Measurements from ENCODE around the gene SMG9. TPM values are rescaled to one million over a fixed set of nuclear protein-coding genes. Genes with fewer than 3 reads are reported as not detected.

Gene SMG9
- polyA plus RNA-seq, 3 donors = 1.3 to 26.1 (median 2.4) TPM

GRCh38 chr19:43731346-43731745 lies 23.4 kb downstream of the SMG9 start:
- 96% methylated on average over 14 of the region's 14 CpGs for WGBS (ENCODE audit: insufficient coverage)
- no peak for TF ChIP-seq CTCF (IDR thresholded peaks at IDR 0.05)
- no peaks in the 10 kb centered on the region for H3K9me3 ChIP-seq (replicated peaks in 1 of 2; ENCODE audit: control insufficient read depth in 1 of 2, insufficient read depth in 1 of 2, low read length in 2 of 2)
- H3K27ac Mint-ChIP-seq = peak overlapping the region in 6 of 7 donors; percentile 40 to 88 (median 60)
- H3K4me2 ChIP-seq (replicated peaks; ENCODE audit: extremely low read depth, low read length, poor library complexity, severe bottlenecking) = peak overlapping the region; percentile 52
- H4K20me1 ChIP-seq (ENCODE audit: insufficient read depth, low read length) = no peaks in the 10 kb centered on the region
- peaks cover 0 to 2% (median 2%) of the 10 kb centered on the region in 3 donors for H3K27me3 Mint-ChIP-seq (ENCODE audit: low read depth in 3 of 3)
- peaks cover 0 to 3% (median 0%) of the 10 kb centered on the region in 7 donors for H3K9me3 Mint-ChIP-seq
- no peak overlapping the region for H3K9ac ChIP-seq (ENCODE audit: insufficient read depth, low read length, poor library complexity, severe bottlenecking)
- peaks cover 80 to 86% of the 10 kb centered on the region in 2 donors for H3K36me3 Mint-ChIP-seq
- H3K4me1 Mint-ChIP-seq = peaks cover 45% of the 10 kb centered on the region
- peaks cover 60 to 87% of the 10 kb centered on the region in 2 donors for H3K36me3 ChIP-seq (replicated peaks in 1 of 2; ENCODE audit: control insufficient read depth in 1 of 2, insufficient read depth in 2 of 2, low read length in 2 of 2)
- no peak overlapping the region for H3K4me3 ChIP-seq (replicated peaks in 1 of 3; ENCODE audit: low read depth in 2 of 3, low read length in 3 of 3)
- H3K27me3 ChIP-seq (ENCODE audit: control insufficient read depth in 2 of 2, insufficient read depth in 2 of 2, low read length in 2 of 2) = no peaks in the 10 kb centered on the region
- H3K4me1 ChIP-seq (ENCODE audit: control insufficient read depth in 1 of 2, insufficient read depth in 2 of 2, low read length in 2 of 2) = peaks cover 40 to 44% of the 10 kb centered on the region in 2 donors
- peak overlapping the region; percentile 70 to 81 for H3K27ac ChIP-seq (ENCODE audit: low read depth in 1 of 2, low read length in 2 of 2)
- no peaks in the 10 kb centered on the region for H3K79me2 ChIP-seq (ENCODE audit: insufficient read depth, low read length)
- H3K4me3 Mint-ChIP-seq = no peak overlapping the region
- intact Hi-C loops (cut with micrococcal nuclease) = no loop called here
- no peak overlapping the region for H2AFZ ChIP-seq (ENCODE audit: insufficient read depth, low read depth, low read length, poor library complexity, severe bottlenecking)
- no peak for DNase-seq

DNA sequence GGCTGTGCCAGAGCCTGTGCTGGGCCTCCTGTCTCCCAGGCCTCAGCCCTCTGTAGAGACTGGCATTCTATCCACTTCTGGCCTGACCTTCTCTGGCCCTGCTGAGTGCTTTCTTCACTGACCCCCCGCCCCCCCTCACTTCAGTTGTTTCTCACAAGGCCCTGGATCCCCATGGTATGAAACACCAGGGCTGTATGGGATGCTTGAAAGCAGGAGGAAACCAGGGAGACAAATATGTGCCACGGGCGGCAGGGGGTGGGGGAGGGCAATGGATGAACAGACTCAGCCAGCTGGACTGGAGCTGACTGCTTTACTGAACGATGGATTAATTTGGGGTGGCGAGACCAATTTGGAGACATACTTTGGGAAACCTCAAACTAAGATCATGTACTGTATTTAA lies 24.8 kb downstream of the SMG9 start:
- intact Hi-C loops (cut with micrococcal nuclease) = no loop called here
- DNase-seq = no peak
- Histone ChIP-seq H3K27me3 (ENCODE audit: control insufficient read depth in 2 of 2, insufficient read depth in 2 of 2, low read length in 2 of 2) (no peaks in the 10 kb centered on the region), H3K4me1 (ENCODE audit: control insufficient read depth in 1 of 2, insufficient read depth in 2 of 2, low read length in 2 of 2) (peaks cover 55 to 58% of the 10 kb centered on the region in 2 donors), H3K79me2 (ENCODE audit: insufficient read depth, low read length) (no peaks in the 10 kb centered on the region), H3K36me3 (replicated peaks in 1 of 2; ENCODE audit: control insufficient read depth in 1 of 2, insufficient read depth in 2 of 2, low read length in 2 of 2) (peaks cover 51 to 73% of the 10 kb centered on the region in 2 donors), H3K4me2 (replicated peaks; ENCODE audit: extremely low read depth, low read length, poor library complexity, severe bottlenecking) (no peak overlapping the region), H3K9me3 (replicated peaks in 1 of 2; ENCODE audit: control insufficient read depth in 1 of 2, insufficient read depth in 1 of 2, low read length in 2 of 2) (no peaks in the 10 kb centered on the region), H3K4me3 (replicated peaks in 1 of 3; ENCODE audit: low read depth in 2 of 3, low read length in 3 of 3) (no peak overlapping the region), H4K20me1 (ENCODE audit: insufficient read depth, low read length) (no peaks in the 10 kb centered on the region), H3K27ac (ENCODE audit: low read depth in 1 of 2, low read length in 2 of 2) (no peak overlapping the region), H2AFZ (ENCODE audit: insufficient read depth, low read depth, low read length, poor library complexity, severe bottlenecking) (no peak overlapping the region), H3K9ac (ENCODE audit: insufficient read depth, low read length, poor library complexity, severe bottlenecking) (no peak overlapping the region)
- Mint-ChIP-seq H3K4me1 (peaks cover 58% of the 10 kb centered on the region), H3K27ac (no peak overlapping the region), H3K36me3 (peaks cover 69 to 73% of the 10 kb centered on the region in 2 donors), H3K4me3 (no peak overlapping the region), H3K27me3 (ENCODE audit: low read depth in 3 of 3) (peaks cover 0 to 2% (median 2%) of the 10 kb centered on the region in 3 donors), H3K9me3 (peaks cover 0 to 3% (median 0%) of the 10 kb centered on the region in 7 donors)
- 100% methylated on average over 2 of the region's 5 CpGs for WGBS (ENCODE audit: insufficient coverage)
- TF ChIP-seq CTCF (IDR thresholded peaks at IDR 0.05) = no peak

Data from CD14-positive monocyte (primary cell).